ENCODE data around the gene KCNQ4.

KCNQ4 gene

DNA sequence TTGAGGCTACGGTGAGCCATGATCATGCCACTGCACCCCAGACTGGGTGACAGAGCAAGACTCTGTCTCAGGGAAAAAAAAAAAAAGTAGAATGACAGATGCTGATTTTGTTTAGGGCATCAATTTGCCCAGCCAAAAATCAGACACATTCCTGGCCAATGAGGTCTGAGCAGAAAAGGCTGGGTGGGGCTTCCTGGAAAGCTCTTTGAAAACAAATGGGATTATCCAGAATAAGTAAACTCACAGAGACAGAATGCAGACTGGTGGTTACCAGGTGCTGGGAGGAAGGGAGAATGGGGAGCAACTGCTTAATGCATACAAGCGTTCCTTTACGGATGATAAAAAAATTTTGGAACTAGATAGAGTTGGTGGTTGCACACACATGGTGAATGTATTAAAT, 88.7 kb downstream of the KCNQ4 start:
- no peak for DNase-seq

DNA sequence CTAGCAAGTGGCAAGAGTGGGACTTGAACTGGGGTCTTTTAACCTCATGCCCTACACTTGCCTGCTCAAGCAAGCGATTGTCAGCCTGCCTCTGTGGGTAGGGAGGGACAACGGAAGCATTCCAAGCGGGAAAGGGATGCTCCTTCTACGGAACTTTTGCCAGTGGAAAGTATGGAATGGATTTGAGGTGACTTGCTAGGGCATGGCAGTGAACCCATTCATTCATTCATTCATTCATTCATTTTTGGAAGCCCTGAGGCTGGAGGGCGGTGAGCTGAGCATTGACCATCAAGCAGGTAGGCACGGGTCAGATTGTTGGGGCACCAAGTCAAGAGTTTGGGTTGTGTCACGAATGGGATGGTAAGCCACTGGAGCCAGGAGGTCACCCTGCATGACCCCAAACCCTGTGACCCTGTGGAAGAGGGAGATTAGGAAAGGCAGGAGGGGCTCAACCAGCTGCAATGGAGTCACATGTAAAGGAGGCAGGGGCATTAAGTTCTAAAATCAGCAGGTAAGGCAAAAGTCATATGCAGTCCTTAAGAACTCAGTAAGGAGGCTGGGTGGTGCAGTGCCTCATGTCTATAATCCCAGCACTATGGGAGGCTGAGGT, 90.4 kb downstream of the KCNQ4 start:
- DNase-seq: no peak

DNA sequence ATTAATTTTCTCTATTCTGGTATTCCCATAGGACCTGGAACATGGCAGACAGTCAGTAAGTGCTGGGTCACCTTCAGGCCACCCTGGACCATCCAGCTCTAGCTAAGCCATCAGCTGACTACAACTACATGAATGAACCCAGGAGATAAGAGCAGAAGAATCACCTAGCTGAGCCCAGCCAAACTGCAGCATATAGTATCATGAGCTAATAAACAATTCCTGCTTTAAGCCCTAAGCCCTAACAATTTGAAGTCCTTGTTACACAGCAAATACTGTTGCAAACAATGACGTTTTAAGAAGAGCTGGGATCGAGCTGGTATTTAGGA, 92.8 kb downstream of the KCNQ4 start:
- DNase-seq: no peak

DNA sequence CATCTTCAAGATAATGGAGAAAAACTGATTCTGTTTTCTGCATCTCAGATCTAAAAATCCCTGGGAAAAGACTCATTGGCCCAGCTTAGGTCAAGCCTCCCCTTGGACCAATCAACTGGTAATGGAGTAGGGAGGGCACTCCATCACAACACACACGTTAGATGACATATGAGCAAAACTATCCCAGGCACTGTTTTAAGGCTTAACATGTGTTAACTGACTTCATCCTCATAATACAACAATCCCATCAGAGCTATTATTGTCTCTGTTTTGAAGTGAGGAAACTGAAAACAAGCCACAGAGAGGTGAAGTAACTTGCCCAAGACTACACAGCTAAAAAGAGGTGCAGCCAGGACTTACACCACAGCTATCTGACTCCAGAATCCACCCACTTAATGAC, 93.3 kb downstream of the KCNQ4 start:
- DNase-seq: no peak

GRCh38 chr1:40877698-40878097, 94.1 kb downstream of the KCNQ4 start:
- no peak for DNase-seq

- no peak for DNase-seq
These were observed 95.3 kb downstream of the KCNQ4 start for GRCh38 chr1:40878906-40879305.

- no peak for DNase-seq
These were observed 96.0 kb downstream of the KCNQ4 start for GRCh38 chr1:40879482-40880175.

GRCh38 chr1:40880813-40881549, 97.4 kb downstream of the KCNQ4 start:
- no peak for DNase-seq

DNA sequence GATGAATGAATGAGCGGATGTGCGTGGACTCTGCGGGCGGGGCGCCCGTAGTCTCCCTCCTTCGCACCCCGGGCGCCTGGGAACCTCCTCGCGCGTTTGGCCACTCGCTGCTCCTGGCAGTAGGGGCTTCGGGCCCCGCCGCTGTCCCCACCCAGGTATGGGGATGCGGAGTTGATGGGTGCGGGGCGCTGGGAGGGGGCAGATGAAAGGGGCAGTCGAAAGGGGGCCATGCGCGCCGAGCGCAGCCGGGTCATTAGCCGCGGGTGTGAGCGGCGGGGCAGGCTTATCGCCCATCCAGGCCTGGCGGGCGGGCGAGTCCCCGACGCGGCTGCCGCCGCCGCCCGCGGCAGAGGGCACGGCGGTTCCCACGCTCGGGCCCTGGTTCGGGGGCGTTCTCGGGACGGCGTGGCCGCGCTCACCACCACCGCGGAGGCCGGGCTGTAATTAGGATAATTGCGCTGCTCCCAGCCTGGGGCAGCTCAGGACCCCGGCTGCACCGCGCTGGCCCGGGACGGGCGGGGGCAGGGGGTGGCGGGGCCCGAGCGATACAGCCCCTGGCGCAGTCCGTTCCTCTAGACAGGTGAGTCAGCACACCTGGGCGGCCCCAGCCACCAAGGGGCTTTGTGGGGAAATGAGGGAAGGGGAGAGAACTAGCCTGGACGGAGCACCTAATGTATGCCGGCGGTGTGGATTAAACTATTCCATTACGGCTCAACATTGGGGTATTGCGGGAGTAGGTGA, 100.6 kb downstream of the KCNQ4 start:
- no peak for DNase-seq

- no peak for DNase-seq
These were observed 102.9 kb downstream of the KCNQ4 start for GRCh38 chr1:40886318-40887011.

GRCh38 chr1:40887012-40887378, 103.4 kb downstream of the KCNQ4 start:
- DNase-seq: no peak

DNA sequence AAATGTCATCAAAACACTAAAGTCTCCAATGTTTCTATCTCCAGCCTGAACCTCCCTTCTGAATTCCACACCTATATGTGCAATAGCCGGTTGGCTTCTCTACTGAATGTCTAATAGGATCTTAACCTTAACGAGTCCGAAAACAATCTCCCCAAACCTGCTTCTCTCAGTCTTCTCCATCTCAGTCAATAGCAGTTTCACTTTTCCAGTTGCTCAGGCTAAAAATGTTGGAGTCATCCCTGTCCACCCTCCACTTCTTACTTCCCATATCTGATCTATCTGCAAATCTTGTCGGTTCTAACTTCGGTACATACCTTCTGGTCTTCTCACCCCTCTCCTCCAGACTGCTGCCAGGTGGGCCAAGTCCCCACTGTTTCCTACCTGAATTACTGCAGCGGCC, 104.1 kb downstream of the KCNQ4 start:
- DNase-seq: no peak

Measured in activated naive CD4-positive, alpha-beta T cell (primary cell).